ENCODE data around the gene MCIDAS.

DNA sequence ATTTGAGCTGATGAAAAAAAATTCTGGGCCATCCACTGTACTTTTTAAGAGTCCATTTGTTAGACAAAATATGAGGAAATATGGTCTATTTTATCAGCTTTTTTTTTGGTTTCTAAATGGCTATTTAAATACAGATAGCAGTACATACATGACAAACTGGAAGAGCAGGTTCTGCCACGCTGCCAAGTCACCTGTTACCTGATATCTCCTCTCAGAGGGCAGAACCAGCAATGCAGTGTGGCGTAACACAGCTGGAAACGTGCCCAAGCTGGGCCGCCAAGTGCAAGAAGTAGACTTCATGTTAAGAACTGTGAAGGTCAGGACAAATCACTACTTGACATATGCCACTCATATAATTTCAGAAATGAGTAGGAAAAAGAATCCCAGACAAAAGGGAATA, 8.1 kb downstream of the MCIDAS start:
- TF ChIP-seq GATA2 (CRISPR knock-in tag; IDR thresholded peaks at IDR 0.05) (no peak), SMC3 (IDR thresholded peaks at IDR 0.05; ENCODE audit: low read depth, low read length) (no peak), POLR2AphosphoS5 (IDR thresholded peaks at IDR 0.05; ENCODE audit: low read depth, low read length) (no peak)
- TF ChIP-seq, protein P1, sequence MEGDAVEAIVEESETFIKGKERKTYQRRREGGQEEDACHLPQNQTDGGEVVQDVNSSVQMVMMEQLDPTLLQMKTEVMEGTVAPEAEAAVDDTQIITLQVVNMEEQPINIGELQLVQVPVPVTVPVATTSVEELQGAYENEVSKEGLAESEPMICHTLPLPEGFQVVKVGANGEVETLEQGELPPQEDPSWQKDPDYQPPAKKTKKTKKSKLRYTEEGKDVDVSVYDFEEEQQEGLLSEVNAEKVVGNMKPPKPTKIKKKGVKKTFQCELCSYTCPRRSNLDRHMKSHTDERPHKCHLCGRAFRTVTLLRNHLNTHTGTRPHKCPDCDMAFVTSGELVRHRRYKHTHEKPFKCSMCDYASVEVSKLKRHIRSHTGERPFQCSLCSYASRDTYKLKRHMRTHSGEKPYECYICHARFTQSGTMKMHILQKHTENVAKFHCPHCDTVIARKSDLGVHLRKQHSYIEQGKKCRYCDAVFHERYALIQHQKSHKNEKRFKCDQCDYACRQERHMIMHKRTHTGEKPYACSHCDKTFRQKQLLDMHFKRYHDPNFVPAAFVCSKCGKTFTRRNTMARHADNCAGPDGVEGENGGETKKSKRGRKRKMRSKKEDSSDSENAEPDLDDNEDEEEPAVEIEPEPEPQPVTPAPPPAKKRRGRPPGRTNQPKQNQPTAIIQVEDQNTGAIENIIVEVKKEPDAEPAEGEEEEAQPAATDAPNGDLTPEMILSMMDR (IDR thresholded peaks at IDR 0.05): no peak
